CD4-positive, alpha-beta T cell treated with Interleukin-15 for 1 hour (primary cell): ENCODE results near the gene AIFM2.
"Not testable (repeated sequence)": the region's sequence is repeated elsewhere in the genome, so short reads cannot be mapped to it uniquely, and the experiment has no call there.

Source experiments
- DNase-seq: peaks from one replicate; pipeline ENCODE4 v3.0.0-alpha.2; 2020

The AIFM2 gene

DNA sequence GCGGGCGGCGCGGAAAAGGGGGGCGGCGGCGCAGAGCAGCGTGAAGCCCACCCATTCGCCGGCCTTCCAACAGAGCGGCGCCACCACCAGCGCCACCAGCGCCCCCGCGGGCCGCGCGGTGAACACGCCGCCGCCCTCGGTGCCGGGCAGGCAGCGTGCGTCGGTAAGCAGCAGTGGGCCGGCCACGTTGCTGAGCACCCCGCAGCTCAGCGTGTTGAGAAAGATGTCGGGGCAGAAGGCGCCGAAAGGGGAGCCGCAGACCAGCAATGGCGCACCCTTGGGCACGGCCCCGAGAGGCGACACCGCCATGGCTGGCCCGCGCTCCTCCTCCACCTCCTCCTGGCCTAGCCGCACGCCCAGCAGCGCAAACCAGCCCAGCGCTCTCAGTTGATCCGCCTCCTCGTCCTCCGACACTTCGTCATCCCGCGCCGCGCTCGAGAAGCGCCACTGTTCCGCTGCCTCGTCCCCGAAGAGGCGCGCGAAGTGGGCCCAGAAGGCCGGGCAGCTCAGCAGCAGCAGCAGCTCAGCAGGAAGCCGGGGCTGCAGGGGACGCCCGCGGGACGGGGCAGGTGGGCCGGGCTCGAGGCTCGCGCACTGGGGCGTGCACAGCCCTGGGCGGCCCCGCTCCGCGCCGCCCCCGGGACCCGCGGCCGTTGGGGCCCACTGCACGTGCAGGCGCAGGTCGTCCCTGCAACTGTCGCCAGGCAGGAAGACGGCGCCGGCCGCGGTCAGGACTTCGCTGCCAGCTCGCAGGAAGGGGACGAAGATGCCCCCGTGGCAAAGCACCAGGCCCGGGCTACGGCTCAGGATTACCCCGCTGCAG lies 13.3 kb upstream of the AIFM2 start:
- DNase-seq = peak; percentile 73

DNA sequence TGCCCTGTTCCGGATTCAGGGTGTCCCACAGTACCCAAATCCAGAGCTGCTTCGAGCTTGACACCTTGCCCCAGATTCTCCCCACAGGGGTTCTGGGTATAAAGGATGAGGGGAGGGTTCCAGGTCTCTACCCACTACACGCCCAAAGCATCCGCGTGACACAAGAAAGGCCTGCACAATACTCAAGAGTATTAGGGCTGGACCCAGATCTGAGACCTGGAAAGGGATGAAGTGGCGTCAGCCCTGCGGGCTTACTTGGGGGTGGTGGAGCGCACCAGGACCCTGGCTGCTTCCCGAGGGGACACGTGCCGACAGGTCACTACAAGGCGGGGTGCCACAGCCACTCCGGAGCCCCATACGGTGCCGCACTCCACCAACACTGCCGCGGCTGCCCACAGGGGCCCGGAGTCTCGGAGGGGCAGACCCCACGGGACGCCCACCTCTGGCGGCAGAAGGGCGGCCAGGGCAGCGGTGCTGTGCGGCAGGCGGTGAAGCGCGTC lies 12.6 kb upstream of the AIFM2 start:
- DNase-seq = no peak

DNA sequence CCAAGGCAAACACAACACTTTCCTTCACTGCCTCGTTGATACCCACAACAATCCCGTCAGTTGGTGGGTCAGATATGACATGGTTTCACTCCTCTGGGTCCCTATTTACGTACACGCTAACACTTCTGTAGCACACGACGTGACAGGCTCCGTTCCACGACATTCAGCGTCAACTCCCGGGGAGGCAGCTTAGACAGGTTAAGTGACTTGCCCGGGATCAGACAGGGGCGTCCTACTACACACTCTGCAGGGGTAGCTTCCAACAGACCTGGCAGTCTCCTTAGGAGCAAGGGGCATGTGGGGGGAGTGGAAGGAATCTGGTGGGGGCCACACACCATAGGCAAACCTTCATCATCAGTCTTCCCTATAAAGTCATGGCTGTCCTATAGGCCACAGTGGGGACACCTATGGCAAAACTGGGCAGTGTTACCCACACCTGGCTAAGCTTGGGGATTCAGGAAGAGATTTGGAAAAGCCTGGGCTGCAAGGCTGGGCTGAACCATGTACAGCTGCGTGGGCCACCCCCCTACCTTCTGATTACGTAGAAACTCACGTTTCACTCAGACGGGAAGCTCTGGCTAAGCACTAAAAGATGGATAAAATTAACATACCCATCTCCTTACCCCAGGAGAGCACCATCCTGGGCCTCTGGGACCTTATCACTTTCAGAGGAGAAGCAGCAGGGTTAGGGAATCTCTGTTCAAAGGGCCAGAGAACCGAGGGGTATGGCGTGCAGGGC lies 11.9 kb upstream of the AIFM2 start:
- no peak for DNase-seq

DNA sequence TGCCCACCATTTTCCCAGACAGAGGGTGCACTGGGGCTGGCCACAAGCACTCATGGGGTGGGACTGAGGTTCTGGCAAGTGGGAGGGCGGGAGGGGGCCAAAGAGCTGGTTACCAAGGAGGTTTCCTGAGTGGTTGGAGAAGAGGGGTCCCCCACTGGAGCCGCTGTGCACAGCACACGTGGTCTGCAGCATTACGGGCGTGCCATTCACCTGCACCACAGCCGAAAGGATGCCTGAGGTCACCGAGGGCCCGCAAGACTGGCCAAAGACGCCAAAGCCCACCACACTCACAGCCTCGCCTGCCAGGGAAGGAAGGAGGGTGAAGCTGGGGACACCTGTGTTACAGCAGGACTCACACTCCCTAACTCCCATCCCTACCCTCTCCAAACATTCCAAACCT lies 9.9 kb upstream of the AIFM2 start:
- DNase-seq = no peak

DNA sequence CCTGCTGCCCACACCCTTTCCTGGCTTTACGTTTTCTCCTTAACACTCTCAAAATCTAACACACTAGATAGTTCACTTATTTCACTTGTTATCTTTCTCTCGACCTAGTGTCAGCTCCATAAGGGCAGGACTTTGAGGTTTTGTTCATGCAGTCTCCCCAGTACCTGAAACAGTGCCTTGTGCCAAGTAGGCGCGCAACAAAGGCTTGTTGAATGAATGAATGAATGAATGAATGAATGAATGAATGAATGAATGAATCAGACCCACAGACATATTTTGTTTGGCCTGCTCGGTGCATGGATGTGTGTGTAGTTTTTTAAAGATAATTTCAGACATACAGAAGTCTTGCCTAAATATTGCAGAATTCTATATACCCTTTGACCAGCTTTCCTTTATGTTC lies 7.7 kb upstream of the AIFM2 start:
- no peak for DNase-seq

DNA sequence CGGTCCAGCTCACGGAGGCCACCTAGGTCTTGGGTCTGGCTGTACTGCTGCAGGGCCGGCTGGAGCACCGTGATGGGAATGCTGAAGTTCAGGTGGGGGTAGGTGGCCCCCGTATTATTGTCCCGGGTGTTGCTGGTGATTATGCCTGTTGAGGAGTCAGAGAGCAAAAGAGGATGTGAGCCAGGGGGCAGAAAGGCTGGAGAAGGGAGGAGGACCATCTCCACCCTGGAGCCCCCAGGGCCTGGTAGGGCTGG lies 7.3 kb upstream of the AIFM2 start:
- no peak for DNase-seq

DNA sequence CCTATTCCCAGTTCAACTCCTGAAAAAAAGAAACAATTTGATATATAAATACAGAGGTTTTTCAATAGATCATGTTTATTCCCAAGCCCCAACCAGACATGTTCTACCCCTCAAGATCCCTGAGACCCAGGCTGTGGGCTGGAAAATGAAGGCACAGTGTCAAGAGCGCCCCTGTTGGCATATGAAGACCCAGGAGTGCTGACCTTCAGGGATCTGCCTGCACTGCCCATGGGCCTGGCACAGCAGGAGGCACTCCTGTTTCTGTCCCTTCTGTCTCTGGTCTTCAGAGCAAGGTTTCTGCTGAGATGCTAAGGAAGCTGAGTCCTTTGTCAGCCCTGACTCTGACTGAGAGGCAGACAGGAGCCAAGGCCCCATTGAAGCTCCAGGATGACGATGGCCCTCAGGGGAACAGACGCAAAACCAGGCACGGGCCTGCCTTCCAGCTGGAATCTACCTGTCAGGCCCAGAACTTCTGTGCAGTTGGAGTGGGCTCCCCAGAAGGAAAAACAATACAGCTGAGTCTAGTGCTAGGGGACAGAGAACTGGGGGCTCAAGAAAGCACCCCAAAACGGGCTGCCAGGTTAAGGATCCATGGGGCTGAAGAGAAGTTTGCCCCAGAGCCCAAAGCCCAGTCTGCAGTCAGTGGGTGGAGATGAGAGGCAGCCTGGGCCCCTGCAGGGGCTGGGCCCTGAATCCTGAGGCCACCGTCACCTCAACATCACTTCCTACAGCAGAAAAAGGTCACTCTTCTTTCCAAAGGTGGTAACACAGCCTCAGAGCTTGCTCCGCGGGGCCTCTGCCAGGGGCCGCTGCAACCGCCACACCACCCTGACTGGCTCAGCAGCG lies 6.7 kb upstream of the AIFM2 start:
- no peak for DNase-seq

DNA sequence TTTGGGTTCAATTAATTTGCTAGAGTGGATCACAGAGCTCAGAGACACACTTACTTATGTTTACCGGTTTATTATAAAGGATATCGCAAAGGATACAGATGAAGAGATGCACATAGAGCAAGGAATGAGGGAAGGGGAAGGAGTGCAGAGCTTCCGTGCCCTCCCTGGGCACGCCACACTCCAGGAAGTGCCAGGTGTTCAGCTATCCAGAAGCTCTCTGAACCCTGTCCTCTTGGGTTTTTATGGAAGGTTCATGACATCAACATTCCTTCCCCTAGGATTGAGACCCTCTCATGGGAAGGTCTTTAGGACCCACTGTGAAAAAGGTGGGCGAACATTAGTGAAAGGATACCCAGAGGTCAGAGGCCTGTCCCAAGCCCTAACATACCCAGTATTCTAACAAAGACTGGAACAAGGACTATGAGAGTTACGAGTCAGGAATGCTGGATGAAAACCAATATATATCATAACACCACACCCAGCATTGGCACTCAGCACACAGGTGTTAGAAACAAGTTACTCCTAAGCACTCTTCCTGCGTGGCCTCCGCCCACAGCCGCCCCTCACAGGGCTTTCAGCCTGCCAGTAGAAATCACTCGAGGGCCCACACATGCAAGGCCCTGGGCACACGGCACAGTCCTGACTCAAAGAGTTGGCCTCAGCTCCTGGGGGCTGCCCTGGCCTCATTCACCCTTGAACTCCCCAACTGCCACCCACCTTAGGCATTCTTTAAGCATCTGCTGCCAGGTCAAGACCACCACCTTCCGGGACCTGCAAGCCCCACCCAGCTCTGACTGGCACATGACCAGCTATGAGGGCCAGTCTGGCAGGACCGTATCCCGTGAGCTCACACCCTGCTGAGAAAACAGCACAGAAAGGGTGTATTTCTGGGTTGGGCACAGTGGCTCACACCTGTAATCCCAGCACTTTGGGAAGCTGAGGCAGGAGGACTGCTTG lies 5.6 kb upstream of the AIFM2 start:
- DNase-seq = no peak

DNA sequence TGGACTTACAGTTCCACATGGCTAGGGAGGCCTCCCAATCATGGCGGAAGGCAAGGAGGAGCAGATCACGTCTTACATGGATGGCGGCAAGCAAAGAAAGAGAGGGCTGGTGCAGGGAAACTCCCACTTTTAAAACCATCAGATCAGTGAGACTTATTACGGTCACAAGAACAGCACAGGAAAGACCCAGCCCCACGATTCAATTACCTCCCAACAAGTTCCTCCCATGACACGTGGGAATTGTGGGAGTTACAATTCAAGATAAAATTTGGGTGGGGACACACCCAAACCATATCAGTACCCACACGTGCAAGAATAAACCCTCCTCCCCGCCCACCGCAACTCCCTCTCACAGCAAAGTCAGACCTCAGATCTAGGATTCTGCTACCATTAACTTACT lies 4.5 kb upstream of the AIFM2 start:
- no peak for DNase-seq

DNA sequence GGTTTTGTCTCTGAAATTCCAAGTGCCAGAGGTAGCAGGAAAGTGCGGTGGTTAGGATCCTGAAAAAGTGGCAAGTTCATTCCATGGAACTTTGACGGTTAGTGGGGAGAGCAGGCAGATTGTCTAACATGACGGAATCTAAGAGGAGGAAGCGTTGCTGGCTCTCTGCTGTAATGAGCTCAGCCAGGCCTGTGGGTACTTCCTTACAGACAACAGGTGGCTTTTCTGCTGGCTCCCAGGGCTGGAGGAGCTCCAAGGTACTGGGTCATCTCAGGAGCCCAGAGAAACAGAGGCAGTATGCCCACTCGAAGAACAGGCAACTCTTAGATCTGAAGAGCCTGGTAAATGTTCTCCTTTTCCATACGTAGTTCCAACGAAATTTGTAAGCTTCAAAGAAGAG lies 3.1 kb upstream of the AIFM2 start:
- no peak for DNase-seq

DNA sequence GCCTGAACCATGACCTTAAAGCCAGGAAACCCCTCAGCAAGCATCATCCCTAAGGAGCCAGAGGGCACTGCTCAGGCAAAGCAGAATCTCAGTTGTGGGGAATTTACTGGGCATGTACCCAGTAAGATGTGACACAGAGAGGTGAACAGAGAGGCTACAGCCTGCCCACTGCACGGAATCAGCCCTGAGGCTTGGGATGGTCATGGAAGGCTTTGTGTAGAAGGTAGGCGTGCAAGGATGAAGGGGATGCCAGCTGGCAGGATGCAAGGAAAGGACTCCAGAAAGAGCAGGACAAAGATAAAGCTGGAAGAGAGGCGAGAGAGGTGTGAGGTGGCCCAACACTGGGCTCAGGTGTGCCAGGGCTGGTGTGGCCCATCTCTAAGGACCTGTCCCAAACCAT lies 2.4 kb upstream of the AIFM2 start:
- no peak for DNase-seq

DNA sequence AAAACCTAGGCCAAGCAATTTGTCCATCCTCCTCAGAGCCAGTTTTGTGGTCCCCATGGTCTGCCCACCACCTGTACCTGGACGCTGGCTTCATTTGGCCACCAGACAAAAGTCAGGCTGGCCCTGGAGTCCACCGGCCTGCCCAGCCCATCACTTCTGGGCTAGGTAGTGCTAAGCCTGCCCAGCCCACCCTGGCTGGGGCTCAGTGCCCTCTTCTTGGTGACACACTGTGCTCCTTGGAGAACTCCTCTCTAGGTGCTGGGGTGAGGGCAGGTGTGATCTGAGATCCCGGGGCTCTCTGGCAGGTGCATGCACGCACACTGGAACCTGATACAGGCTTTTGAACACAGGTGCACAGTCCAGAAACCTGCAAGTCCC lies 1.1 kb downstream of the AIFM2 start:
- no peak for DNase-seq

DNA sequence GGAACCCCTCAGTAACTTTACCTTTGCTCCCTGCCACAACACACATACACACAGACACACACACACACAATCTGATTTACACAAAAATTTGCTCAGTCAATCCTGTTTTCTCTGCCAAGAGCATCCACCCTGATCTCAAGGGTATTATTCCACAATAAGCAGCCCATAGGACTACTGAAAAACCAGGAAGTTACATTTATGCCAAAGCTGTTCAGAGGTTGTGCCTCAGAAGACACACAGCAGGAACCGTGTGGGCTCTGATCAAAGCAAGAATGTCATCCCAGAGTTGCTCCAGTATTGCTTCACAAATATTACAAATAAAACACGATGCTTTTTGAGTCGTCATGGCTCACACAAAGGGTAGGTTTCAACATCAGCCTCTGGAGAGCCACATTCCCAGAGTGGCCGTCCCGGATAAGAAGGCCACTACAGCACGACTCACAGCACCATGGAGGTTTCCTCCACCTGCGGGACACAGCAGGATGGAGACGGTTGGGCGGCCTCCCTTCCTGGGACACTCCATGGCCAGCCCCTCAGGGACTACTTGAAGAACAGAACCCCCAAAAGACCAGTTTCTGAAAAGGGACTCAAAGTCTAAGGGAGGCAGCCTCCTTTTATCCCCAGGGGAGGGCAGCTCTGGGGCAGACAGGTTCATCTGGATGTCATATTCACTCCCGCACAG lies 1.6 kb downstream of the AIFM2 start:
- no peak for DNase-seq

DNA sequence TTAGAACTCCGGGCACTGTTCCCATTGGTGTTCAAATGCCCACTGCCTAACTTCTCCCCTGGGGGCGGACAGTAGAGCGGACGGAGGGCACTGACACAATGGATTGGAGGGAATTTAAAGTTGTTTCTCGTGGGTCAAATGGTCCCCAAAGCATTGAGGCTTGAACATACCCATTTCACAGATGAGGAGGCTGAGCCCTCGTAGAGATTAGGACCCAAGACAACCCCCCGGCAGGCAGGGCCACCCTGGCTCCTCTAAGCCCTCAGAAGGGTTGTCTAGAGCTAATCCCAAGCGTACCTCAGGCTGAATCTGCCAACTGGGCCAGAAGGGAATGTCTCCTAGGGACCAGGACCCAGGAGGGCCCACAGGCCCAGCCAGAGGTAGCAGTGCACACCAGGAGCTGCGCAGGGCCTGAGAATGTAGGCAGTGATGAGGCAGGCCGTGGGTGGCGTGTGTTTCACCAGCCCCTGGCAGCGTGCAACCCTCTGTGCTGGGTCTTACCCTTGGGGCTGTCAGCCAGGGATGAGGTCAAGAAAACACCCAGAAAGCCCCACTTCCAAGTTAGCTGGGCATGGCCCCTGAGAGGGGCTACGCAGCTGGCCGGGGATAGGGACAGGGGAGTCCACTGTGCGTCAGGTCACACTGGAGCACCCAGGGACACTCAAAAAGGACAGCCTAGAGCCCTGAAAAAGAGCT lies 5.8 kb downstream of the AIFM2 start:
- no peak for DNase-seq

DNA sequence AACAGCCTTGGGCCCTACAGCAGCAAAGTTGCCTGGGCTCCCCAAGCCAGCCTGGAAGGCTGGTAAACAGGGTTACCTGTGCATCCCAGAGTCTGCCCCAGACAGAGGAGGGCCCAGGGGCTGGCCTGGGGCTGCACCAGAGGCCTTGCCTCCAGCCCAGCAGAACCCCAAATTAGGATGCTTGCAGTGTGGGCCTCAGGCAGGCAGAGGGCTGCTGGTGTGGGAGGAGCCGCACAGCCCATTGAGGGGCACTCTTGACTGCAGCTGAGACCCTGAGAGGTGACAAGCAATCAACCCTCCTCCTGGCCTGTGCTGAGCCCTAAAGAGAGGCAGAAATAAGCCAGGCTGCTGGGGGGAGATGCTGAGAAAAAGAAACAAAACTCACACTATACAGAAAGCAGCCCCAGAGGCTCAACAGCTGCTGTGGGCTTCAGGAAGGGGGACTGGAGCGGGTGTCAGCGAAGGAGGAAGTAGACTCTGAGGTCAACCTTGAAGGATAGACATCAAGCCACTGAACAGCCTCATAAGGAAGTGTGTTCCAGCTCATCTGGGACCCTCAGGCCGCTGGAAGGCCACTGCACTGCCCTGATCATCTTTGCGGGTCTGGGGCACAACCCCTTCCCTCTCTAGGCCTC lies 6.6 kb downstream of the AIFM2 start:
- no peak for DNase-seq

DNA sequence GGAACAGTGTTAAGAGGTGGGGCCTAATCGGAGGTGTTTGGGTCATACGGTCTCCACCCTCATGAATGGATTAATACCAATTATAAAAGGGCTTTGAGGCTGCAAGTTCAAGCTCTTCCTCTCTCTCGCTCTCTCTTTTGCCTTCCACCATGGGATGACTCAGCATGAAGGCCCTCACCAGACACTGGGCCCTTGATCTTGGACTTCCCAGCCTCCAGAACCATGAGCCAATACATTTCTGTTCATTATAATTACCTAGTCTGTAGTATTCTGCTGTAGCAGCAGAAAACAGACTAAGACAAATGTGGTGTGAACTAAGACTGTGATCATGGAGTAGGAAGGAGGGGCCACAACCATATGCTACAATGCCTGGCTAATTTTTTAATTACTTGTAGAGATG lies 7.7 kb downstream of the AIFM2 start:
- DNase-seq = no peak

DNA sequence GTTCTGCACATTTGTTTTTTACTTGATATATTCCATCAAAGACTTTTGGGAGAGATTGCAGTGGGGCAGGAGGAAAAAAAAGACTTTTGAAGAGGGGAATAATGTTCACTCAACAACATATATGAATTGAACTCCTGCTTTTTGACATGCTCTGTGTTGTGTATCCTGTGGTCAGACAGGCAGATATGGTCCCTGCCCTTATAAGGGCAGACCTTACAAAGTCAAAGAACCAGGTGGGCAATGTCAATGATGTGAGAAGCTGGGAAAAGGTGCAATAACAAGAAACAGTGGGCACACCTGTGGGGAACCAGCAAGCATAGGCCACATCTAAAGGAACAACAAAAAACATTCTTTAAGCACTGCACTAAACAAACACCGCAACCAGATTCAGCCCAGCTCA lies 8.2 kb downstream of the AIFM2 start:
- DNase-seq = no peak

DNA sequence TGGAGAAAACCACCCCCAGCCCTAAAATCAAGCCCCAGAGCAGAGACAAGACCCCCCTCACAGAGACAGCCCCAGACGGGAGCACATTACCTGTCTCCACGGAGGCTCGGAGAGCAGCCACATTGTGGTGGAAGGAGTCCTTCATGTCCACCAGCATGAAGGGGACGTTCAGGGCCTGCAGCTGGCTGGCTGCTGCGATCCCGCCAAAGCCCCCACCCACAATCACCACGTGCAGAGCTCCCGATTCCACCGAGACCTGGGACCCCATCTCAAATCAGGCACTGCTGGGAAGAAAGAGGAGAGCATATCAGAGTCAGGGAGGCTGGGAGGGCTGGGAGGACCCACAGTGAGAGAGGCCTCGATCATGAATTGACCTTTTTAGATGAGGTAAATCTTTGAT lies 8.8 kb downstream of the AIFM2 start:
- DNase-seq = no peak

DNA sequence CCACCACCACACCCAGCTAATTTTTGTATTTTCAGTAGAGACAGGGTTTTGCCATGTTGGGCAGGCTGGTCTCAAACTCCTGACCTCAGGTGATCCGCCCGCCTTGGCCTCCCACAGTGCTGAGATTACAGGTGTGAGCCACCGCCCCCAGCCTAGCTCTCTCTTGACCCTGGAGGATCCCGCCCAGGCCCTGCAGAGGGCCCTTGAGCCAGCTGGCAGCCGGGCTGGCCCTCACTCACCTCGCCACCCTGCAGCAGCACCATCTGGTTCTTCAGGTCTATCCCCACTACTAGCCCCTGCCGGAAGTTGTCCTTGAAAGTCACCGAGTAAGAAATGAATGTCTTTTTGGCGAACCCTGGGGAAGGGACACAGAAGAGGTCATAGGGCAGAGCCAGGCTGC lies 9.5 kb downstream of the AIFM2 start:
- not testable (repeated sequence) for DNase-seq

DNA sequence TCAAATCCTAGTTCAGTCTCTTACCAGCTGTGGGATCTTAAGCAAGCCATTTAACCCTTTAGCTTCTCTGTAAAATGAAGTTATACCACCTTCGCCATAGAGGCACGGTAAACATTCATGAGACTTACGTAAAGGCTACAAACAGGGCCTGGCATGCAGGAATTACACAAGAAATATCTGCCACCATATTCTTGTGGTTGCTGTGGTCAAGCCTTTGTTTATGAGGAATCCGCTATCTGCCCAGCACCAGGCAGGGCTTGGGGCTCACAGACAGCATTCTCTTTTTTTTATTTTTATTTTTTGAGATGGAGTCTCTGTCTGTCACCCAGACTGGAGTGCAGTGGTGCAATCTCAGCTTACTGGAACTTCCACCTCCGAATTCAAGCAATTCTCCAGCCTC lies 9.9 kb downstream of the AIFM2 start:
- no peak for DNase-seq
